Neural progenitor cell (in vitro differentiated cells): ENCODE results near the gene SUCLA2. TPM values are rescaled to one million over a fixed set of nuclear protein-coding genes. Genes with fewer than 3 reads are reported as not detected.

ENCODE experiments used
- DNase-seq: peaks from one replicate; pipeline ENCODE4 v3.0.0-alpha.2; 2016; ENCODE audit warnings: low spot score
- H2AFZ ChIP-seq: fragments of 200-600 bp; sonication (generic); replicated peaks from 2 replicates; pipeline ENCODE4 v1.6.1; 2016; ENCODE audit warnings: antibody characterized with exemption
- H3F3A ChIP-seq: fragments of 200-600 bp; sonication (generic); 2 replicates; pipeline ENCODE4 v1.6.1; 2016; ENCODE audit warnings: antibody characterized with exemption, low read depth
- H3K27ac ChIP-seq: fragments of 200-600 bp; sonication (generic); 2 replicates; pipeline ENCODE4 v1.5.1; 2016; ENCODE audit warnings: mild to moderate bottlenecking
- H3K27me3 ChIP-seq: fragments of 200-600 bp; sonication (generic); 2 replicates; pipeline ENCODE4 v1.6.1; 2016; ENCODE audit warnings: mild to moderate bottlenecking, moderate library complexity
- H3K36me3 ChIP-seq: fragments of 200-600 bp; sonication (generic); 2 replicates; pipeline ENCODE4 v1.5.1; 2016
- H3K4me1 ChIP-seq: fragments of 200-600 bp; sonication (generic); 2 replicates; pipeline ENCODE4 v1.6.1; 2016; ENCODE audit warnings: mixed run types
- H3K4me2 ChIP-seq: fragments of 200-600 bp; sonication (generic); 2 replicates; pipeline ENCODE4 v1.6.1; 2016
- H3K4me3 ChIP-seq: fragments of 200-600 bp; sonication (generic); 2 replicates; pipeline ENCODE4 v1.5.1; 2016
- H3K79me2 ChIP-seq: fragments of 200-600 bp; sonication (generic); 2 replicates; pipeline ENCODE4 v1.6.1; 2016; ENCODE audit warnings: low read depth
- H3K9ac ChIP-seq: fragments of 200-600 bp; sonication (generic); 2 replicates; pipeline ENCODE4 v1.6.1; 2016
- H3K9me3 ChIP-seq: fragments of 200-600 bp; sonication (generic); 2 replicates; pipeline ENCODE4 v1.5.1; 2016; ENCODE audit warnings: low read depth
- H4K20me1 ChIP-seq: fragments of 200-600 bp; sonication (generic); 2 replicates; pipeline ENCODE4 v1.6.1; 2016; ENCODE audit warnings: low read depth
- H3K27ac Mint-ChIP-seq: 3 replicates; pipeline ENCODE4 v1.8.0; 2021; ENCODE audit warnings: mixed read lengths
- H3K27me3 Mint-ChIP-seq: 2 replicates; pipeline ENCODE4 v1.8.0; 2022; ENCODE audit warnings: low read depth, mild to moderate bottlenecking, inconsistent platforms, moderate library complexity, mixed read lengths; ENCODE audit not compliant: insufficient read depth
- H3K36me3 Mint-ChIP-seq: 3 replicates; pipeline ENCODE4 v1.8.0; 2021; ENCODE audit warnings: mixed read lengths
- H3K4me1 Mint-ChIP-seq: 3 replicates; pipeline ENCODE4 v1.8.0; 2021; ENCODE audit warnings: mixed read lengths
- H3K4me3 Mint-ChIP-seq: 3 replicates; pipeline ENCODE4 v1.8.0; 2021; ENCODE audit warnings: mild to moderate bottlenecking, moderate library complexity, mixed read lengths
- H3K9me3 Mint-ChIP-seq: 3 replicates; pipeline ENCODE4 v1.8.0; 2020; ENCODE audit warnings: mixed read lengths
- CTCF ChIP-seq: fragments of 200-600 bp; sonication (generic); IDR thresholded peaks from 2 replicates; pipeline ENCODE4 v1.5.1; 2017; ENCODE audit warnings: antibody characterized with exemption, mild to moderate bottlenecking
- EZH2 ChIP-seq: fragments of 200-600 bp; sonication (generic); IDR thresholded peaks from 2 replicates; pipeline ENCODE4 v1.6.1; 2017; ENCODE audit warnings: antibody characterized with exemption, mild to moderate bottlenecking, moderate library complexity
- EZH2phosphoT487 ChIP-seq: fragments of 200-600 bp; sonication (generic); IDR thresholded peaks from 2 replicates; pipeline ENCODE4 v1.6.1; 2017; ENCODE audit warnings: antibody characterized with exemption
- total RNA-seq: library from RNA; depleted of rRNA; stranded (reverse); fragments of >200 nt; gene quantifications from 2 replicates; pipeline ENCODE4 v1.2.3, GENCODE V29; 2015; ENCODE audit warnings: low replicate concordance

The SUCLA2 gene
- total RNA-seq, 1 donor from 2014 or later, result 100 TPM

DNA sequence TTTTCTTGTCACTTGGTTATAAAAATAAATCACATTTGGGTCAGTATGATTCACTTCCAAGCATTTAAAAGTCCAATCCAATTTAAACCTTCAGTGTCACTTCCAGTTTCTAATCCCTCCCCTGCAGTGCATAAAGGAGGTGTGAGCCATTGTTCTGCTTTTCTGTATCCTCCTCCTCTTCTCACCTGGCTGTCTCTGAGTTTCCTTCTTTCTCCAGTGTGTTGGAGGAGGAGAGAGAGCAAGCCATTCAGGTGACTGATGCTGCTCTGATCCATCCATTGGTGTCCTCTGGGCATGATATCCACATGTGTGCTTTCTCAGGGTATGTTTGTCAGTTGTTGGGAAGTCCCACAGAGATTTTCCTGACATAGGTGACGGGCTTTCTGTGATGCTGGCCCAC, 37.7 kb upstream of the SUCLA2 start:
- Histone ChIP-seq H2AFZ (no peak overlapping the region), H3K4me3 (peak overlapping the region; percentile 71), H3K27me3 (no peaks in the 10 kb centered on the region), H3K27ac (no peak overlapping the region), H3K36me3 (peaks cover 11% of the 10 kb centered on the region), H3K9ac (no peak overlapping the region), H3K9me3 (no peaks in the 10 kb centered on the region), H3F3A (peaks cover 27% of the 10 kb centered on the region), H4K20me1 (no peaks in the 10 kb centered on the region), H3K4me1 (peaks cover 9% of the 10 kb centered on the region), H3K4me2 (peak overlapping the region; percentile 97), H3K79me2 (peaks cover 19% of the 10 kb centered on the region)
- H3K4me1 Mint-ChIP-seq, result peaks cover 22% of the 10 kb centered on the region
- H3K4me3 Mint-ChIP-seq, result peak overlapping the region; percentile 94
- peaks cover 5% of the 10 kb centered on the region for H3K27me3 Mint-ChIP-seq
- H3K36me3 Mint-ChIP-seq, result peaks cover 14% of the 10 kb centered on the region
- TF ChIP-seq EZH2 (no peak), CTCF (no peak), EZH2phosphoT487 (no peak)
- peaks cover 8% of the 10 kb centered on the region for H3K9me3 Mint-ChIP-seq
- peak; percentile 5 for DNase-seq
- peak overlapping the region; percentile 11 for H3K27ac Mint-ChIP-seq

DNA sequence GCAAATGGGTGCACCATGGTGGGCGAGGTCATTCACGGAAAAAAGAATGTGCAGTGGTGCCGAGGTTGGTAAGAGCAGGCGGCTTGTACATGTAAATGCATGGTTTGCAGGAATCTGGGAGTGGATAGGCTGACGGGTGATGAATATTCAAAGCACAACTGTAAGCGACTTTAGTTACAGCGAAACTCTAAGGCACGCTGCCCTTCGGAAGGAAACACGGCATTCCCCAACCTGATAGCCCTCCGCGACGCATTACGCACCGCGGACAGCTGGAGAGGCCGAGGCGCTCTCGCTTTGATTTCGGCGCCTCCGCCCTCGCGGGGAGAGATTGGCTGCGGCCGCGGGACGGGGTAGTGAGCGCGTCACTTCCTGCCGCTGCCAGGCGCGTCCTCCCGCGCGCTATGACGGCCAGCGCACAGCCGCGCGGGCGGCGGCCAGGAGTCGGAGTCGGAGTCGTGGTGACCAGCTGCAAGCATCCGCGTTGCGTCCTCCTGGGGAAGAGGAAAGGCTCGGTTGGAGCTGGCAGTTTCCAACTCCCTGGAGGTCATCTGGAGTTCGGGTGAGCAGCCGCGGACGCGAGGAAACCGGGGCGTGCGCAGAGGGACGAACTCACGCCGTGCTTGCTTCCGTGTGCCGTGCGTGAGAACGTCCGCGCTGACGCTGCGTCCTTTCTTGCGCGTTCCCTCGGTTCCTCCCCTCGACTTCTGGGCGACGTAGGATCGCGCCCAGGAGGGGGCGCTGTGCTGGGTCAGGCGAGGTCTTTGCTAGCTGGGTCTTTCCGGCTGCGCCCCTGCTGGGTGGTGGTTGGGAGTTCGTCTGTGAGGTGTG, 36.5 kb upstream of the SUCLA2 start, which contains the start of gene NUDT15:
NUDT15 (plus strand) TSS at position 381 of the 828 bp plus-strand sequence; CDS start at position 402, 21 bp downstream.
- Mint-ChIP-seq H3K4me3 (peak within 1 kb of the TSS; percentile 94), H3K36me3 (peaks cover 20% of the 10 kb centered on the region), H3K27me3 (peaks cover 6% of the 10 kb centered on the region), H3K9me3 (peaks cover 11% of the 10 kb centered on the region), H3K4me1 (peaks cover 22% of the 10 kb centered on the region), H3K27ac (peak within 1 kb of the TSS; percentile 96)
- no peak for TF ChIP-seq EZH2
- peak; percentile 98 for TF ChIP-seq CTCF
- TF ChIP-seq EZH2phosphoT487, result no peak
- Histone ChIP-seq H4K20me1 (no peaks in the 10 kb centered on the region), H3K79me2 (peaks cover 19% of the 10 kb centered on the region), H2AFZ (peak within 1 kb of the TSS; percentile 98), H3K9ac (peak within 1 kb of the TSS; percentile 74), H3F3A (peaks cover 27% of the 10 kb centered on the region), H3K27ac (peak within 1 kb of the TSS; percentile 98), H3K36me3 (peaks cover 11% of the 10 kb centered on the region), H3K4me2 (peak within 1 kb of the TSS; percentile 97), H3K27me3 (no peaks in the 10 kb centered on the region), H3K9me3 (no peaks in the 10 kb centered on the region), H3K4me3 (peak within 1 kb of the TSS; percentile 71), H3K4me1 (peaks cover 9% of the 10 kb centered on the region)
- DNase-seq, result peak; percentile 97

DNA sequence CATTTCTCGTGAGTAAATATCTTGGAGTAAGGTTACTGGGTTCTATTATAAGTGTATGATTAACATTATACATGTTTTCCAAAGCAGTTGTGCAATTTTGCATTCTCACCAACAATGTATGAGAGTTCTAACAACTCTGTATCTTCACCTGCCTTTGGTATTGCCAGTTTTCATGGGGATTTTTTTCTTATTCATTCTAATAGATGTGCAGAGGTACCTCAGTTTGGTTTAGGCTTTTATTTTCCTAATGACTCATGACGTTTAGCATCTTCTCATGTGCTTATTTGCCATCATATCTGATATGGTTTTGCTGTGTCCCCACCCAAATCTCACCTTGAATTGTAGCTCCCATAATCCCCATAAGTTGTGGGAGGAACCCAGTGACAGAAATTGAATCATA, 28.8 kb upstream of the SUCLA2 start:
- Histone ChIP-seq H3K9ac (no peak overlapping the region), H3K79me2 (no peaks in the 10 kb centered on the region), H3K27me3 (no peaks in the 10 kb centered on the region), H4K20me1 (no peaks in the 10 kb centered on the region), H2AFZ (no peak overlapping the region), H3K4me3 (no peak overlapping the region), H3K9me3 (no peaks in the 10 kb centered on the region), H3F3A (no peaks in the 10 kb centered on the region), H3K27ac (no peak overlapping the region), H3K4me1 (no peaks in the 10 kb centered on the region), H3K36me3 (no peaks in the 10 kb centered on the region), H3K4me2 (no peak overlapping the region)
- Mint-ChIP-seq H3K9me3 (peaks cover 29% of the 10 kb centered on the region), H3K27me3 (peaks cover 4% of the 10 kb centered on the region), H3K36me3 (peaks cover 29% of the 10 kb centered on the region), H3K27ac (no peak overlapping the region), H3K4me3 (no peak overlapping the region), H3K4me1 (no peaks in the 10 kb centered on the region)
- no peak for DNase-seq
- no peak for TF ChIP-seq EZH2phosphoT487
- TF ChIP-seq EZH2, result no peak
- TF ChIP-seq CTCF, result no peak
